Measurements from ENCODE around the gene EHBP1L1. TPM values are rescaled to one million over a fixed set of nuclear protein-coding genes. Genes with fewer than 3 reads are reported as not detected.

Gene EHBP1L1
- total RNA-seq, 2 donors from 2014 or later: 286 to 395 TPM

GRCh38 chr11:65578667-65579066 lies 2.8 kb downstream of the EHBP1L1 start:
- Histone ChIP-seq H3K36me3 (peaks cover 32% of the 10 kb centered on the region), H3K27me3 (replicated peaks; ENCODE audit: insufficient read depth) (no peaks in the 10 kb centered on the region), H3K9me3 (no peaks in the 10 kb centered on the region), H3K27ac (peak overlapping the region; percentile 96 to 97), H3K4me3 (no peak overlapping the region), H3K4me1 (ENCODE audit: control insufficient read depth in 1 of 2, low read depth in 2 of 2) (peaks cover 17 to 38% of the 10 kb centered on the region in 2 donors)
- ATAC-seq (ENCODE audit: insufficient number of reproducible peaks, low FRiP score, low read depth) (no peak), DNase-seq (ENCODE audit: low spot score) (no peak)
- TF ChIP-seq, protein P1, sequence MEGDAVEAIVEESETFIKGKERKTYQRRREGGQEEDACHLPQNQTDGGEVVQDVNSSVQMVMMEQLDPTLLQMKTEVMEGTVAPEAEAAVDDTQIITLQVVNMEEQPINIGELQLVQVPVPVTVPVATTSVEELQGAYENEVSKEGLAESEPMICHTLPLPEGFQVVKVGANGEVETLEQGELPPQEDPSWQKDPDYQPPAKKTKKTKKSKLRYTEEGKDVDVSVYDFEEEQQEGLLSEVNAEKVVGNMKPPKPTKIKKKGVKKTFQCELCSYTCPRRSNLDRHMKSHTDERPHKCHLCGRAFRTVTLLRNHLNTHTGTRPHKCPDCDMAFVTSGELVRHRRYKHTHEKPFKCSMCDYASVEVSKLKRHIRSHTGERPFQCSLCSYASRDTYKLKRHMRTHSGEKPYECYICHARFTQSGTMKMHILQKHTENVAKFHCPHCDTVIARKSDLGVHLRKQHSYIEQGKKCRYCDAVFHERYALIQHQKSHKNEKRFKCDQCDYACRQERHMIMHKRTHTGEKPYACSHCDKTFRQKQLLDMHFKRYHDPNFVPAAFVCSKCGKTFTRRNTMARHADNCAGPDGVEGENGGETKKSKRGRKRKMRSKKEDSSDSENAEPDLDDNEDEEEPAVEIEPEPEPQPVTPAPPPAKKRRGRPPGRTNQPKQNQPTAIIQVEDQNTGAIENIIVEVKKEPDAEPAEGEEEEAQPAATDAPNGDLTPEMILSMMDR (IDR thresholded peaks at IDR 0.05): no peak

DNA sequence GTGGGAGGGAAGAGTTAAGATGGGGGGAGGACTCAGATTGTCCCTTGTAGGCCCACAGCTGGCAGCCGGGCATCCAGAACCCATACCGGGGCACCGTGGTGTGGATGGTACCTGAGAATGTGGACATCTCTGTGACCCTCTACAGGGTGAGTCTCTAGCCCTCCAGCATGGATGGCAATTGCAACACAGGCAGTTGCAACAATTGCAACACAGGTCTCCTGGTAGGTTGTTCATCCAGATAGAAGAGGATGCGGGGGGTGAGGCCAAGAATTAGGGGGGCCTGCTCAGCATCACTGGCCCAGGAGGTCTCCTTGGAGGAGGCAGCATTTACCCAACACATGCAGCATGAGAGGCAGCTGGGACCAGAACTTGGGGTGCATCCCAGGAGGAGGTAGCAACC lies 3.4 kb downstream of the EHBP1L1 start:
- no peaks in the 10 kb centered on the region for H3K9me3 ChIP-seq
- no peaks in the 10 kb centered on the region for H3K27me3 ChIP-seq (replicated peaks; ENCODE audit: insufficient read depth)
- no peak for ATAC-seq (ENCODE audit: insufficient number of reproducible peaks, low FRiP score, low read depth)
- peak overlapping the region; percentile 96 to 97 for H3K27ac ChIP-seq
- peaks cover 15 to 35% of the 10 kb centered on the region in 2 donors for H3K4me1 ChIP-seq (ENCODE audit: control insufficient read depth in 1 of 2, low read depth in 2 of 2)
- H3K4me3 ChIP-seq: no peak overlapping the region
- no peak for DNase-seq (ENCODE audit: low spot score)
- H3K36me3 ChIP-seq: peaks cover 38% of the 10 kb centered on the region
- TF ChIP-seq, protein P1 (IDR thresholded peaks at IDR 0.05): no peak

- no peak for ATAC-seq (ENCODE audit: insufficient number of reproducible peaks, low FRiP score, low read depth)
- Histone ChIP-seq H3K27ac (peak overlapping the region; percentile 35 to 67), H3K9me3 (no peaks in the 10 kb centered on the region), H3K27me3 (replicated peaks; ENCODE audit: insufficient read depth) (no peaks in the 10 kb centered on the region), H3K36me3 (peaks cover 44% of the 10 kb centered on the region), H3K4me1 (ENCODE audit: control insufficient read depth in 1 of 2, low read depth in 2 of 2) (peaks cover 15 to 30% of the 10 kb centered on the region in 2 donors), H3K4me3 (no peak overlapping the region)
- TF ChIP-seq, protein P1 (IDR thresholded peaks at IDR 0.05): no peak
- DNase-seq (ENCODE audit: low spot score): no peak
Measured at GRCh38 chr11:65580031-65580692, 4.3 kb downstream of the EHBP1L1 start.

DNA sequence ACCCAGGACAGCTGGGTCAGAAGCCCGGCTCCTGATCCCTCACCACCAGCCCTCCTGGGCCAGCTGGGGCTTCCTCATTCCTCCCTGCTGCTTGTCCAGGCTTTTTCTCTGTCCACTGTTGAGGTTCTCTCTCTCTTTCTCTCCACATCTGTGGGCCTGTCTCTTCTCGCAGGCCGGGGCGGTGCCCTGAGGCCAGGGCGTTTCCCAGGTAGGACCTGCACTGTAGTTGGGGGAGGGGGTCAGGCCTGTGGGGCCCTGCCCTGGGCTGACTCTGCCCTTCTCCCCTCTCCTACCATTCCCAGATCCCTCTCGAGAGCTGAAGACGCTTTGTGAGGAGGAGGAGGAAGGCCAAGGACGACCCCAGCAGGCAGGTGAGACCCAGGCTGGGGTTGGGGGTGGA lies 4.9 kb downstream of the EHBP1L1 start:
- ATAC-seq (ENCODE audit: insufficient number of reproducible peaks, low FRiP score, low read depth): no peak
- Histone ChIP-seq H3K27me3 (replicated peaks; ENCODE audit: insufficient read depth) (no peaks in the 10 kb centered on the region), H3K27ac (peak overlapping the region; percentile 35 to 67), H3K36me3 (peaks cover 49% of the 10 kb centered on the region), H3K4me1 (ENCODE audit: control insufficient read depth in 1 of 2, low read depth in 2 of 2) (peaks cover 15 to 31% of the 10 kb centered on the region in 2 donors), H3K4me3 (no peak overlapping the region), H3K9me3 (no peaks in the 10 kb centered on the region)
- no peak for DNase-seq (ENCODE audit: low spot score)
- TF ChIP-seq, protein P1 (IDR thresholded peaks at IDR 0.05): no peak

DNA sequence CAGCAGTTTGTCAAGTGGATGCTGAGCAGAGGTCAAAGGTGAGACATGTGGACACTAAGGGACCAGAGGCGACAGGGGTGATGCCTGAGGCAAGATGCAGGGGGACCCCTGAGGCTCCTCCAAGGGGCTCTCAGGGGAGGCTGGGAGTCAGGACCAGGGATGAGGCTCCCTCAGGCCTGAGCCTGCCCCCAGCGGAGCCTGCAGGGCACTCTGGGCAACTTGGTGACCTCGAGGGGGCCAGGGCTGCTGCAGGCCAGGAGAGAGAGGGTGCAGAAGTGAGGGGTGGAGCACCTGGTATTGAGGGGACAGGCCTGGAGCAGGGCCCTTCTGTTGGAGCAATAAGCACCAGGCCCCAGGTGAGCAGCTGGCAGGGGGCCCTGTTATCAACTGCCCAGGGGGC lies 6.1 kb downstream of the EHBP1L1 start:
- no peaks in the 10 kb centered on the region for H3K27me3 ChIP-seq (replicated peaks; ENCODE audit: insufficient read depth)
- peaks cover 56% of the 10 kb centered on the region for H3K36me3 ChIP-seq
- H3K27ac ChIP-seq: peak overlapping the region in 1 of 2 donors; percentile 67
- ATAC-seq (ENCODE audit: insufficient number of reproducible peaks, low FRiP score, low read depth): no peak
- H3K4me1 ChIP-seq (ENCODE audit: control insufficient read depth in 1 of 2, low read depth in 2 of 2): peaks cover 24 to 41% of the 10 kb centered on the region in 2 donors
- no peak for DNase-seq (ENCODE audit: low spot score)
- H3K4me3 ChIP-seq: no peak overlapping the region
- H3K9me3 ChIP-seq: no peaks in the 10 kb centered on the region
- TF ChIP-seq, protein P1 (IDR thresholded peaks at IDR 0.05): no peak
